MCF 10A (cell line): ENCODE results near the gene SRCIN1. TPM values are rescaled to one million over a fixed set of nuclear protein-coding genes. Genes with fewer than 3 reads are reported as not detected.

Experiments
- BruUV-seq: library from RNA; stranded (reverse); fragments of 400-500 nt; replicated peaks from 2 replicates; lab custom pipeline; 2021; lab: Mats Ljungman, UMichigan
- CTCF ChIA-PET: fragments of 300-600 bp; sonication (Branson Sonifier 250); formaldehyde crosslinking; extraction: SDS; loops from one replicate; lab custom pipeline; 2021; ENCODE audit warnings: antibody characterized with exemption, inconsistent platforms; lab: Yijun Ruan, JAX
- POLR2A ChIA-PET: fragments of 300-600, 350-650 bp; sonication (Branson Sonifier 250); formaldehyde crosslinking; extraction: SDS; loops from one replicate; lab custom pipeline; 2020; ENCODE audit warnings: antibody characterized with exemption, inconsistent platforms; lab: Yijun Ruan, JAX
- DNase-seq: peaks from one replicate; pipeline ENCODE4 v3.0.0-alpha.2; 2018; ENCODE audit not compliant: unreplicated experiment
- H3K27ac Mint-ChIP-seq: one replicate; pipeline ENCODE4 v1.8.0; 2022; ENCODE audit warnings: mild to moderate bottlenecking, low read depth, mixed read lengths; ENCODE audit not compliant: unreplicated experiment
- H3K27me3 Mint-ChIP-seq: one replicate; pipeline ENCODE4 v1.8.0; 2022; ENCODE audit warnings: mixed read lengths; ENCODE audit not compliant: insufficient read depth, unreplicated experiment
- H3K36me3 Mint-ChIP-seq: one replicate; pipeline ENCODE4 v1.8.0; 2022; ENCODE audit warnings: mild to moderate bottlenecking, moderate library complexity, mixed read lengths; ENCODE audit not compliant: insufficient read depth, unreplicated experiment
- H3K4me1 Mint-ChIP-seq: one replicate; pipeline ENCODE4 v1.8.0; 2022; ENCODE audit warnings: mixed read lengths; ENCODE audit not compliant: insufficient read depth, unreplicated experiment
- H3K4me3 Mint-ChIP-seq: one replicate; pipeline ENCODE4 v1.8.0; 2022; ENCODE audit warnings: mild to moderate bottlenecking, moderate library complexity, mixed read lengths; ENCODE audit not compliant: unreplicated experiment
- H3K9me3 Mint-ChIP-seq: one replicate; pipeline ENCODE4 v1.8.0; 2022; ENCODE audit warnings: mixed read lengths; ENCODE audit not compliant: unreplicated experiment
- intact Hi-C: fragments of 100-400 bp; cut with micrococcal nuclease; formaldehyde crosslinking; loops from 2 replicates; pipeline ENCODE4 v1.14.1; 2022
- total RNA-seq: library from RNA; stranded (reverse); gene quantifications from 2 replicates; pipeline ENCODE4 v1.2.3, GENCODE V29; 2022
- TF ChIP-seq, protein P1 (sequence below): fragments of 200-600 bp; IDR thresholded peaks from one replicate; pipeline ENCODE4 v1.8.0; 2022; ENCODE audit warnings: antibody characterized with exemption, mild to moderate bottlenecking; ENCODE audit not compliant: unreplicated experiment

SRCIN1 gene
- total RNA-seq, 1 experiment from 2014 or later, result 5.7 TPM

DNA sequence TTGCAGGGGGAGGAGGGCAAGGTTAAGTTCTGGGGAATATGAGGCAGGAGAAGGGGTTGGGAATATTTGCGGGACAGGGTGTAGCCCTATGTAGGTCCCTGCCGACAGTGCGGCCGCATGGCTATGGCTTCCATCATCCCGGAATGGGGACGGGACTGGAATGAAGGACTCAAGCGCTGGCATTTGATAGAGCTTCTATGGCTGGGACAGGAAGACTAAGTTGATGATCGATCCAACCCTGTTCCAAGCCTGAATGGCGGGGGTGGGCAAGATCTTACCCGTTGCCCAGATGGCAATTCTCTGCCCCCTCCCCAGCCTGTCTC, 47.1 kb downstream of the SRCIN1 start:
- intact Hi-C loops, result loop anchor here (1.0 kb wide), 3 partner anchors 22 to 109 kb away; no protein-coding TSS in a partner anchor
- TF ChIP-seq, protein P1, sequence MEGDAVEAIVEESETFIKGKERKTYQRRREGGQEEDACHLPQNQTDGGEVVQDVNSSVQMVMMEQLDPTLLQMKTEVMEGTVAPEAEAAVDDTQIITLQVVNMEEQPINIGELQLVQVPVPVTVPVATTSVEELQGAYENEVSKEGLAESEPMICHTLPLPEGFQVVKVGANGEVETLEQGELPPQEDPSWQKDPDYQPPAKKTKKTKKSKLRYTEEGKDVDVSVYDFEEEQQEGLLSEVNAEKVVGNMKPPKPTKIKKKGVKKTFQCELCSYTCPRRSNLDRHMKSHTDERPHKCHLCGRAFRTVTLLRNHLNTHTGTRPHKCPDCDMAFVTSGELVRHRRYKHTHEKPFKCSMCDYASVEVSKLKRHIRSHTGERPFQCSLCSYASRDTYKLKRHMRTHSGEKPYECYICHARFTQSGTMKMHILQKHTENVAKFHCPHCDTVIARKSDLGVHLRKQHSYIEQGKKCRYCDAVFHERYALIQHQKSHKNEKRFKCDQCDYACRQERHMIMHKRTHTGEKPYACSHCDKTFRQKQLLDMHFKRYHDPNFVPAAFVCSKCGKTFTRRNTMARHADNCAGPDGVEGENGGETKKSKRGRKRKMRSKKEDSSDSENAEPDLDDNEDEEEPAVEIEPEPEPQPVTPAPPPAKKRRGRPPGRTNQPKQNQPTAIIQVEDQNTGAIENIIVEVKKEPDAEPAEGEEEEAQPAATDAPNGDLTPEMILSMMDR, result no peak
- POLR2A ChIA-PET, result interaction anchor here (0.6 to 3.3 kb wide), 31 partner anchors 8 to 444 kb away, joined by 3 to 62 read pairs (median 4); partner anchors contain the start of genes EPOP, LASP1 and MLLT6
- Mint-ChIP-seq H3K4me3 (peak overlapping the region; percentile 97), H3K36me3 (peaks cover 6% of the 10 kb centered on the region), H3K9me3 (no peaks in the 10 kb centered on the region), H3K27ac (peak overlapping the region; percentile 98), H3K27me3 (peaks cover 4% of the 10 kb centered on the region), H3K4me1 (peaks cover 26% of the 10 kb centered on the region)
- no peak for DNase-seq
- BruUV-seq, result no TSS peak
- CTCF ChIA-PET, result interaction anchor here (0.6 to 4.3 kb wide), 28 partner anchors 12 to 525 kb away, joined by 3 to 86 read pairs (median 4); no protein-coding TSS in a partner anchor

DNA sequence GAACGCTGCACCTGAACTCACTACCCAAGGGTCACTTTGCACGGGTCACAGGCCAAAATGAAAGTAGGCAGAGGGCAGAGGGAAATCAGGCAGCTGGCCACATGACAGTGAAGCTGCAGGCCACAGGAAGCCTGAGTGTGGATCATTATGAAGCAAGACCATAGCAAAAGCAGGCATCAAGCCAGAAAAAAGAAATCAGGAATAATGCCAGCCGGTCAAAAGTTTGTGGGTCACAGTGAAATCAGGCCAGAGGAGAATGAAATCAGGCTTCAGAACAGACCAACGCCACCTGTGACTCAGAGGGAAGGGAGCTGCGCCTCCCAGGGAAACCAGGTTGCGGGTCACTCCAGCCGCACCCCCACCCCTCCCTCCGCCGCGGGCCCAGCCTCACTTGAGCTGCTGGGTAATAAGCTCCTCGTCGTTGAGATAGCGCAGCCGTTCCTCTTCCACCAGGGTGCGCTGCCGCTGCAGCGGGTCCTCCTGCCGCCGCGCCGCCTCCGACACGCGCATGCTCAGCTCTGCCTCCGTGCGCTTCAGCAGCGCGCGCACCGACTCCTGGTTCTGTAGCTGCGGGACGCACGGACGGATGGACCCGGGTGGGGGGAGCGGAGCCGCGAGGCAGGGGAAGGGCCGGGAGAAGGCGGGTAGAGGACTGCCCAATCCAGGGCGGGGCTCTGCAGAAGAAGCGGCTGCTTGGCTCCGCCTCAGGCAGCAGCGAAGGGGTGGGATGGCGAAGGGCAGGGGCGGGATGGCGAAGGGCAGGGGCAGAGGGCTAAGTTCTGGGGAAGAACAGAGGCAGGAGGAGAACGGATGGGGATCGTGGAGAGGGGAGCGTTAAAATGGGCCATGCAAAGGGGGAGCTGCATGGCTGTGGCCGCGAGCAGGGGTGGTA, 47.7 kb downstream of the SRCIN1 start:
- intact Hi-C loops, result loop anchor here (1.0 kb wide), 3 partner anchors 22 to 109 kb away; no protein-coding TSS in a partner anchor

DNA sequence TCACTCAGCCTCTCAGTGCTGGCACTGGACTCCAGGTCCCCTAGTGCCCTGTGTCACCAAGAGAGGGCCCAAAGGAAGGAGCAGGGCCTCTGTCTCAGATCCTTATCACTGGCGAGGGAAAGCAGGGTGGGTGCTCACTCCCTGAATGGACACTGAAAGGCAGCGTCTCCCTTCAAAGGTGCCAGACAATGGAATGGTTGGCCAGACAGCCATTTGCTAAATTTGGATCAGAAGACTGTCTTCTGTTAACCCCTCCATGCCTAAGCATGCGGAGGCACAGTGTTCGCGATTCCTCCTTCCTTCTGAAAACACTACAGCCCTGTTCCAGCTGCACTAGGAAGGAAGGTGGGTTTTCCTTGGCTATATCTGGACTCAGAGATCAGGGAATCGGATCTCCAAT, 48.4 kb downstream of the SRCIN1 start:
- ChIA-PET CTCF (interaction anchor here (0.5 to 4.3 kb wide), 16 partner anchors 11 to 947 kb away, joined by 3 to 86 read pairs (median 6); no protein-coding TSS in a partner anchor), POLR2A (interaction anchor here (0.5 to 3.3 kb wide), 13 partner anchors 17 to 148 kb away, joined by 3 to 62 read pairs (median 5); partner anchors contain the start of genes EPOP and MLLT6)
- BruUV-seq, result no TSS peak
- TF ChIP-seq, protein P1, result no peak
- intact Hi-C loops, result no loop called here
- Mint-ChIP-seq H3K9me3 (no peaks in the 10 kb centered on the region), H3K27me3 (no peaks in the 10 kb centered on the region), H3K4me3 (peak overlapping the region; percentile 97), H3K36me3 (peaks cover 6% of the 10 kb centered on the region), H3K4me1 (peaks cover 26% of the 10 kb centered on the region), H3K27ac (peak overlapping the region; percentile 54)
- DNase-seq, result no peak

More for the DNA sequence above, 47.7 kb downstream of the SRCIN1 start:
- DNase-seq, result peak; percentile 97
- peaks cover 26% of the 10 kb centered on the region for H3K4me1 Mint-ChIP-seq
- H3K27ac Mint-ChIP-seq, result peak overlapping the region; percentile 54
- ChIA-PET POLR2A (interaction anchor here (0.5 to 3.3 kb wide), 33 partner anchors 8 to 878 kb away, joined by 3 to 62 read pairs (median 4); partner anchors contain the start of genes EPOP, LASP1 and MLLT6), CTCF (interaction anchor here (0.5 to 4.3 kb wide), 28 partner anchors 11 to 948 kb away, joined by 3 to 86 read pairs (median 4); no protein-coding TSS in a partner anchor)
- BruUV-seq, result no TSS peak
- TF ChIP-seq, protein P1, result peak; percentile 75
- no peaks in the 10 kb centered on the region for H3K9me3 Mint-ChIP-seq
- no peaks in the 10 kb centered on the region for H3K27me3 Mint-ChIP-seq
- H3K4me3 Mint-ChIP-seq, result peak overlapping the region; percentile 97
- peaks cover 6% of the 10 kb centered on the region for H3K36me3 Mint-ChIP-seq

DNA sequence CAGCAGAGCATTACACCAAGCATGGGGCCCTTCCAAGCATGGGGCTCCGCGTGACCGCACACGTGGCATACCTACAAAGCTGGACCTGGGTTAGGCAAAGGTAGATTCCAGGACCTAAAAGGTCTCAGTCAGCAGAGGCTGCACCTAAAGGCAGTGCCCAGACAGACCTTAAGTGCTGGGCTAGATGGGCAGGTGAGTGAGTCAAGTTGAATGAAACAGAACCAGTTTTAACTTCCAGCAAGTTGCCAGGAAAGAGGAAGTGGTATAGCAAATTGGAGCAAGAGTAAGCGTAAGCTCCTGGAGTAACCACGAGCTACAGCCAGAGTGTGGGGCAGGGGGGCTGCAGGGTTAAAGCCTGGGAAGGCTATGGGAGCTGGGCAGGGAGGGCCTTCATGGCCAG, 49.5 kb downstream of the SRCIN1 start:
- no peak overlapping the region for H3K27ac Mint-ChIP-seq
- ChIA-PET CTCF (interaction anchor here (0.6 to 3.1 kb wide), 6 partner anchors 24 to 180 kb away, joined by 3 to 12 read pairs (median 4); no protein-coding TSS in a partner anchor), POLR2A (interaction anchor here (0.7 kb wide), 1 partner anchor 18 kb away, joined by 4 read pairs; no protein-coding TSS in a partner anchor)
- no peak overlapping the region for H3K4me3 Mint-ChIP-seq
- intact Hi-C loops, result no loop called here
- no TSS peak for BruUV-seq
- no peaks in the 10 kb centered on the region for H3K9me3 Mint-ChIP-seq
- DNase-seq, result no peak
- TF ChIP-seq, protein P1, result no peak
- H3K27me3 Mint-ChIP-seq, result no peaks in the 10 kb centered on the region
- H3K4me1 Mint-ChIP-seq, result peaks cover 27% of the 10 kb centered on the region
- peaks cover 6% of the 10 kb centered on the region for H3K36me3 Mint-ChIP-seq
